HCT116 (cell line): ENCODE measurements around the gene WDR45B. TPM values are rescaled to one million over a fixed set of nuclear protein-coding genes. Genes with fewer than 3 reads are reported as not detected.

Experiments
- ATAC-seq: fragments of 200-7000 bp; cut with Tn5 transposase; 2 replicates; pipeline ENCODE4 v1.9.1; 2020; ENCODE audit warnings: mild to moderate bottlenecking, moderate library complexity
- BruUV-seq: library from RNA; stranded (reverse); fragments of 400-500 nt; replicated peaks from 2 replicates; lab custom pipeline; 2021; lab: Mats Ljungman, UMichigan
- CTCF ChIA-PET: fragments of 300-600 bp; sonication (Branson Sonifier 250); formaldehyde crosslinking; loops from one replicate; lab custom pipeline; 2021; ENCODE audit warnings: antibody characterized with exemption; lab: Charles Lee
- POLR2A ChIA-PET: fragments of 300-600, 350-600 bp; sonication (Branson Sonifier 250); formaldehyde crosslinking; loops from one replicate; lab custom pipeline; 2021; ENCODE audit warnings: antibody characterized with exemption; lab: Charles Lee
- RAD21 ChIA-PET, 2 experiments: fragments of 300-600 bp; sonication (Branson Sonifier 250); formaldehyde crosslinking; loops; one replicate each; lab custom pipeline; 2023; ENCODE audit warnings: low total read pairs in 2 of 2; ENCODE audit not compliant: uncharacterized antibody in 2 of 2, unreplicated experiment in 2 of 2, low non-redundant PET in 1 of 2; lab: Charles Lee
- DNase-seq: peaks from one replicate; pipeline ENCODE4 v3.0.0-alpha.2; 2010; ENCODE audit warnings: low read depth, low spot score
- H2AFZ ChIP-seq: fragments of 200-600 bp; shearing (Covaris generic), sonication (generic); 2 replicates; pipeline ENCODE4 v1.6.1; 2017; ENCODE audit warnings: low read depth, mixed run types, mixed read lengths, antibody characterized with exemption, low read length; ENCODE audit not compliant: poor library complexity, severe bottlenecking
- H3K27ac ChIP-seq: 2 replicates; pipeline ENCODE4 v1.5.1; 2012; ENCODE audit warnings: low read depth, low read length
- H3K27me3 ChIP-seq: fragments of 200-600 bp; sonication (generic); 2 replicates; pipeline ENCODE4 v1.6.1; 2016; ENCODE audit warnings: mixed run types, low read length, mixed read lengths; ENCODE audit not compliant: insufficient read depth
- H3K36me3 ChIP-seq, 2 experiments: fragments of 200-500 bp in 1 of 2; fragments of 200-600 bp in 1 of 2; sonication (Bioruptor generic) in 1 of 2; sonication (generic) in 1 of 2; 2 replicates each; pipeline versions ENCODE4 v1.5.1 to v1.6.1; 2014 to 2016; ENCODE audit warnings: low read length in 2 of 2, inconsistent platforms in 1 of 2, mixed read lengths in 1 of 2, mixed run types in 1 of 2; ENCODE audit not compliant: insufficient read depth in 2 of 2, control insufficient read depth in 1 of 2
- H3K4me1 ChIP-seq, 2 experiments: fragments of 200-600 bp in 1 of 2; sonication (generic) in 1 of 2; 2 replicates each; pipeline versions ENCODE4 v1.5.1 to v1.6.1; 2012 to 2017; ENCODE audit warnings: low read length in 2 of 2, inconsistent platforms in 1 of 2, mild to moderate bottlenecking in 1 of 2, mixed read lengths in 1 of 2, mixed run types in 1 of 2, moderate library complexity in 1 of 2; ENCODE audit not compliant: insufficient read depth in 2 of 2, control insufficient read depth in 1 of 2
- H3K4me2 ChIP-seq: fragments of 200-600 bp; sonication (generic); 2 replicates; pipeline ENCODE4 v1.6.1; 2017; ENCODE audit warnings: mixed run types, low read length, mixed read lengths
- H3K4me3 ChIP-seq, 2 experiments: fragments of 200-600 bp in 1 of 2; sonication (generic) in 1 of 2; replicated peaks in 1 of 2; 2 replicates each; pipeline ENCODE4 v1.5.1; 2011 to 2016; ENCODE audit warnings: low read length in 2 of 2, control low read depth in 1 of 2, low read depth in 1 of 2, mild to moderate bottlenecking in 1 of 2, mixed read lengths in 1 of 2, mixed run types in 1 of 2
- H3K79me2 ChIP-seq: fragments of 200-600 bp; sonication (generic); 2 replicates; pipeline ENCODE4 v1.6.1; 2017; ENCODE audit warnings: mild to moderate bottlenecking, mixed run types, low read length, moderate library complexity, mixed read lengths; ENCODE audit not compliant: insufficient read depth
- H3K9ac ChIP-seq: fragments of 200-600 bp; sonication (generic); 2 replicates; pipeline ENCODE4 v1.6.1; 2016; ENCODE audit warnings: low read length, mixed read lengths
- H3K9me2 ChIP-seq: fragments of 200-600 bp; sonication (generic), shearing (Covaris generic); 2 replicates; pipeline ENCODE4 v1.6.1; 2017; ENCODE audit warnings: mixed run types, mild to moderate bottlenecking, moderate library complexity; ENCODE audit not compliant: insufficient read depth
- H3K9me3 ChIP-seq, 2 experiments: fragments of 200-500 bp in 1 of 2; fragments of 200-600 bp in 1 of 2; sonication (Bioruptor generic) in 1 of 2; sonication (generic) in 1 of 2; 2 replicates each; pipeline ENCODE4 v1.6.1; 2014 to 2017; ENCODE audit warnings: low read length in 2 of 2, mixed read lengths in 2 of 2, inconsistent platforms in 1 of 2, low read depth in 1 of 2, mild to moderate bottlenecking in 1 of 2, mixed run types in 1 of 2, moderate library complexity in 1 of 2; ENCODE audit not compliant: control insufficient read depth in 1 of 2, insufficient read depth in 1 of 2
- H4K20me1 ChIP-seq: fragments of 200-600 bp; sonication (generic), shearing (Covaris generic); 2 replicates; pipeline ENCODE4 v1.6.1; 2017; ENCODE audit warnings: mixed run types, mild to moderate bottlenecking, moderate library complexity; ENCODE audit not compliant: insufficient read depth
- ELF1 ChIP-seq: IDR thresholded peaks from 2 replicates; pipeline ENCODE4 v1.6.1; 2012; ENCODE audit warnings: low read depth, borderline replicate concordance
- JUND ChIP-seq: IDR thresholded peaks from 2 replicates; pipeline ENCODE4 v1.6.1; 2012
- POLR2A ChIP-seq: IDR thresholded peaks from 2 replicates; pipeline ENCODE4 v1.7.0; 2011; ENCODE audit warnings: borderline replicate concordance; ENCODE audit not compliant: insufficient read depth, insufficient read length; ENCODE audit errors: extremely low read depth
- SP1 ChIP-seq: IDR thresholded peaks from 2 replicates; pipeline ENCODE4 v1.6.1; 2012; ENCODE audit warnings: low read depth
- TCF7L2 ChIP-seq: IDR thresholded peaks from 2 replicates; pipeline ENCODE4 v1.7.0; 2011; ENCODE audit warnings: borderline replicate concordance, inconsistent platforms; ENCODE audit not compliant: insufficient read depth, insufficient read length; ENCODE audit errors: extremely low read depth
- YY1 ChIP-seq: IDR thresholded peaks from 2 replicates; pipeline ENCODE4 v1.6.1; 2011; ENCODE audit warnings: low read length, low read depth, moderate library complexity, mild to moderate bottlenecking; ENCODE audit not compliant: insufficient replicate concordance; ENCODE audit errors: extremely low read depth
- ZFX ChIP-seq: fragments of 450-650 bp; IDR thresholded peaks from 2 replicates; pipeline ENCODE4 v1.6.1; 2017
- ZNF274 ChIP-seq: fragments of 200-500 bp; sonication (Bioruptor generic); IDR thresholded peaks from 2 replicates; pipeline ENCODE4 v1.6.1; 2014; ENCODE audit warnings: mild to moderate bottlenecking, low read depth, low read length, inconsistent platforms
- intact Hi-C: fragments of 100-400 bp; cut with micrococcal nuclease; formaldehyde crosslinking; loops from 2 replicates; pipeline ENCODE4 v1.10.0; 2022
- total RNA-seq: library from RNA; stranded (reverse); gene quantifications from one replicate; pipeline ENCODE4 v1.2.1, GENCODE V29; 2021; ENCODE audit not compliant: unreplicated experiment

WDR45B gene
- total RNA-seq, 1 experiment from 2014 or later: 117 TPM

DNA sequence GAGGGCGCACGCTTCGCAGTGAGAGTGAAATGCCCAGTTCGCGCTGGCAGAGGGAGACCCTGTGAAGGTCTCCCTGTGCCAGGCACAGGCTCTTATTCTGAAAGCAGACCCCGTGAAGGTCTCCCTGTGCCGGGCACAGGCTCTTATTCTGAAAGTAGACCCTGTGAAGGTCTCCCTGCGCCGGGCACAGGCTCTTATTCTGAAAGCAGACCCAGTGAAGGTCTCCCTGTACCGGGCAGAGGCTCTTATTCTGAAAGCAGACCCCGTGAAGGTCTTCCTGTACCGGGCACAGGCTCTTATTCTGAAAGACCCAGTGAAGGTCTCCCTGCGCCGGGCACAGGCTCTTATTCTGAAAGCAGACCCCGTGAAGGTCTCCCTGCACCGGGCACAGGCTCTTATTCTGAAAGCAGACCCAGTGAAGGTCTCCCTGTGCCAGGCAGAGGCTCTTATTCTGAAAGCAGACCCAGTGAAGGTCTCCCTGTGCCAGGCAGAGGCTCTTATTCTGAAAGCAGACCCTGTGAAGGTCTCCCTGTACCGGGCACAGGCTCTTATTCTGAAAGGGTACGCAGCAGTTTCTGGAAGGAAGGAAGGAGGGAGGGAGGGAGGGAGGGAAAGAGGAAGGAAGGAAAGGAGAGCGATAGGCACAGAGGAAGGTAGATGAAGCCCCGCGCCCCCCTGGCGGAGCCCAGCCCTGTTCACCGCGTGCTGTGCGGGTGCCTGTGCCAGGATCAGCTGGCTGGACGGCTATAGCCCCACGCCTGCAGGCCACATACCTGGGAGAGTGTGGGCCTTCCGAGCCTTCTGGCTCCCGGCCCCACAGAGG, 55.3 kb downstream of the WDR45B start:
- BruUV-seq: no TSS peak
- Histone ChIP-seq H3K36me3 (peaks cover 28 to 36% of the 10 kb centered on the region in 2 experiments; a peak in 3 of 4 replicates), H3K4me3 (peak overlapping the region; percentile 59 to 73), H2AFZ (no peak overlapping the region), H3K4me1 (peaks cover 14 to 40% of the 10 kb centered on the region in 2 experiments), H4K20me1 (peaks cover 7% of the 10 kb centered on the region; the same call in 1 of the 2 replicates)
- ATAC-seq: peak; percentile 73
- TF ChIP-seq YY1: no peak
- no peak for TF ChIP-seq POLR2A
- 0 out of 2 replicates have a peak, but pooled peaks have one; percentile 12 for TF ChIP-seq ZFX
- no peak for TF ChIP-seq JUND
- TF ChIP-seq ELF1: no peak; the same call in 1 of the 2 replicates
- TF ChIP-seq ZNF274: no peak
- peak; percentile 86 for TF ChIP-seq SP1
- TF ChIP-seq TCF7L2: no peak
- TF ChIP-seq, all 23 proteins: peak for 2
- DNase-seq: peak; percentile 70
- H3K27me3 ChIP-seq: no peaks in the 10 kb centered on the region
- intact Hi-C loops: loop anchor here (2.0 kb wide), 1 partner anchor 254 kb away; no protein-coding TSS in a partner anchor
- H3K4me2 ChIP-seq: peak overlapping the region; percentile 99
- no peaks in the 10 kb centered on the region for H3K9me2 ChIP-seq
- peak overlapping the region; percentile 73 for H3K9ac ChIP-seq
- H3K27ac ChIP-seq: peak overlapping the region; percentile 98
- POLR2A ChIA-PET: interaction anchor here (0.6 kb wide), 1 partner anchor 254 kb away, joined by 3 read pairs; no protein-coding TSS in a partner anchor
- peaks cover 53% of the 10 kb centered on the region for H3K79me2 ChIP-seq
- RAD21 ChIA-PET: no interaction called here
- CTCF ChIA-PET: no interaction called here
- H3K9me3 ChIP-seq: no peaks in the 10 kb centered on the region
